H9 (cell line): Measurements from ENCODE around the gene USP40. TPM values are rescaled to one million over a fixed set of nuclear protein-coding genes. Genes with fewer than 3 reads are reported as not detected.

Source experiments
- DNase-seq: peaks from one replicate; pipeline ENCODE4 v3.0.0-alpha.2; 2017
- H2AFZ ChIP-seq: one replicate; pipeline ENCODE4 v1.6.1; 2013; ENCODE audit warnings: mild to moderate bottlenecking, low read length, control low read depth, moderate library complexity
- H2AK5ac ChIP-seq: 2 replicates; pipeline ENCODE4 v1.6.1; 2013; ENCODE audit warnings: low read length, control low read depth, mixed read lengths; ENCODE audit not compliant: insufficient read length
- H2BK120ac ChIP-seq: one replicate; pipeline ENCODE4 v1.6.1; 2013; ENCODE audit warnings: low read depth, mild to moderate bottlenecking, low read length, control low read depth, inconsistent platforms; ENCODE audit not compliant: poor library complexity, severe bottlenecking
- H2BK12ac ChIP-seq: 2 replicates; pipeline ENCODE4 v1.6.1; 2013; ENCODE audit warnings: low read length, control low read depth, mixed read lengths, low read depth; ENCODE audit not compliant: insufficient read length
- H2BK15ac ChIP-seq: 2 replicates; pipeline ENCODE4 v1.6.1; 2013; ENCODE audit warnings: low read depth, low read length, control low read depth
- H2BK20ac ChIP-seq: one replicate; pipeline ENCODE4 v1.6.1; 2013; ENCODE audit warnings: low read depth, mild to moderate bottlenecking, low read length, control low read depth, inconsistent platforms; ENCODE audit not compliant: poor library complexity, severe bottlenecking
- H2BK5ac ChIP-seq: 2 replicates; pipeline ENCODE4 v1.6.1; 2013; ENCODE audit warnings: low read length, control low read depth, mixed read lengths; ENCODE audit not compliant: insufficient read length
- H3K14ac ChIP-seq: 2 replicates; pipeline ENCODE4 v1.6.1; 2013; ENCODE audit warnings: low read length, control low read depth; ENCODE audit not compliant: insufficient read depth
- H3K18ac ChIP-seq: 2 replicates; pipeline ENCODE4 v1.6.1; 2013; ENCODE audit warnings: low read depth, mild to moderate bottlenecking, mixed read lengths, low read length, control low read depth; ENCODE audit not compliant: insufficient read length
- H3K23ac ChIP-seq: 2 replicates; pipeline ENCODE4 v1.6.1; 2013; ENCODE audit warnings: low read length, control low read depth, mixed read lengths, low read depth; ENCODE audit not compliant: insufficient read length
- H3K23me2 ChIP-seq: 2 replicates; pipeline ENCODE4 v1.6.1; 2013; ENCODE audit warnings: low read depth, mild to moderate bottlenecking, mixed read lengths, low read length, control low read depth; ENCODE audit not compliant: insufficient read length, poor library complexity, severe bottlenecking
- H3K27ac ChIP-seq: 2 replicates; pipeline ENCODE4 v1.5.1; 2013; ENCODE audit warnings: low read length, control low read depth, mixed read lengths, low read depth; ENCODE audit not compliant: insufficient read length
- H3K27me3 ChIP-seq: 2 replicates; pipeline ENCODE4 v1.6.1; 2013; ENCODE audit warnings: low read length, control low read depth, inconsistent platforms; ENCODE audit not compliant: insufficient read depth
- H3K4ac ChIP-seq: 2 replicates; pipeline ENCODE4 v1.6.1; 2013; ENCODE audit warnings: low read depth, mild to moderate bottlenecking, control low read depth, inconsistent platforms, low read length, moderate library complexity
- H3K4me1 ChIP-seq: 2 replicates; pipeline ENCODE4 v1.6.1; 2013; ENCODE audit warnings: low read length, control low read depth, inconsistent platforms; ENCODE audit not compliant: insufficient read depth
- H3K4me2 ChIP-seq: 2 replicates; pipeline ENCODE4 v1.6.1; 2013; ENCODE audit warnings: low read length, control low read depth, mixed read lengths; ENCODE audit not compliant: insufficient read length, insufficient read depth
- H3K56ac ChIP-seq: 2 replicates; pipeline ENCODE4 v1.6.1; 2013; ENCODE audit warnings: low read depth, mild to moderate bottlenecking, mixed read lengths, low read length, control low read depth; ENCODE audit not compliant: insufficient read length
- H3K79me1 ChIP-seq: 2 replicates; pipeline ENCODE4 v1.6.1; 2013; ENCODE audit warnings: low read depth, mild to moderate bottlenecking, moderate library complexity, low read length, control low read depth, inconsistent platforms; ENCODE audit not compliant: insufficient read depth, poor library complexity, severe bottlenecking
- H3K79me2 ChIP-seq: 2 replicates; pipeline ENCODE4 v1.6.1; 2013; ENCODE audit warnings: low read length, control low read depth, inconsistent platforms; ENCODE audit not compliant: insufficient read depth
- H3K9ac ChIP-seq: 2 replicates; pipeline ENCODE4 v1.6.1; 2013; ENCODE audit warnings: low read length, control low read depth, mixed read lengths; ENCODE audit not compliant: insufficient read length; ENCODE audit errors: extremely low read depth
- H3K9me3 ChIP-seq: one replicate; pipeline ENCODE4 v1.6.1; 2013; ENCODE audit warnings: low read depth, low read length, inconsistent platforms; ENCODE audit not compliant: control insufficient read depth
- H3T11ph ChIP-seq: one replicate; pipeline ENCODE4 v1.6.1; 2013; ENCODE audit warnings: mild to moderate bottlenecking, low read length, control low read depth, inconsistent platforms
- H4K20me1 ChIP-seq: one replicate; pipeline ENCODE4 v1.6.1; 2013; ENCODE audit not compliant: control insufficient read depth, insufficient read length, insufficient read depth
- H4K5ac ChIP-seq: 2 replicates; pipeline ENCODE4 v1.6.1; 2013; ENCODE audit warnings: low read depth, mild to moderate bottlenecking, mixed read lengths, low read length, control low read depth; ENCODE audit not compliant: insufficient read length
- H4K8ac ChIP-seq: replicated peaks from 2 replicates; pipeline ENCODE4 v1.6.1; 2013; ENCODE audit warnings: low read length, control low read depth, mixed read lengths, low read depth; ENCODE audit not compliant: insufficient read length
- H4K91ac ChIP-seq: 2 replicates; pipeline ENCODE4 v1.6.1; 2013; ENCODE audit warnings: low read depth, mild to moderate bottlenecking, moderate library complexity, mixed read lengths, low read length, control low read depth; ENCODE audit not compliant: insufficient read length
- H3K27ac Mint-ChIP-seq, 3 experiments: 2 replicates in 2 of 3; 3 replicates in 1 of 3; pipeline ENCODE4 v1.8.0; 2020 to 2021; ENCODE audit warnings: mixed read lengths in 3 of 3, mild to moderate bottlenecking in 1 of 3, moderate library complexity in 1 of 3
- H3K27me3 Mint-ChIP-seq: 2 replicates; pipeline ENCODE4 v1.8.0; 2021; ENCODE audit warnings: low read depth, mild to moderate bottlenecking, moderate library complexity, mixed read lengths
- H3K36me3 Mint-ChIP-seq, 3 experiments: 2 replicates in 2 of 3; 3 replicates in 1 of 3; pipeline ENCODE4 v1.8.0; 2020 to 2021; ENCODE audit warnings: low read depth in 3 of 3, mixed read lengths in 3 of 3; ENCODE audit not compliant: insufficient read depth in 1 of 3
- H3K4me1 Mint-ChIP-seq, 2 experiments: 2 replicates each; pipeline ENCODE4 v1.8.0; 2020; ENCODE audit warnings: mixed read lengths in 2 of 2
- H3K4me3 Mint-ChIP-seq, 2 experiments: 2 replicates in 1 of 2; 3 replicates in 1 of 2; pipeline ENCODE4 v1.8.0; 2020 to 2021; ENCODE audit warnings: mild to moderate bottlenecking in 2 of 2, mixed read lengths in 2 of 2, moderate library complexity in 1 of 2
- H3K9me3 Mint-ChIP-seq, 2 experiments: 2 replicates in 1 of 2; 3 replicates in 1 of 2; pipeline ENCODE4 v1.8.0; 2020; ENCODE audit warnings: mild to moderate bottlenecking in 2 of 2, mixed read lengths in 2 of 2, moderate library complexity in 1 of 2
- CTCF ChIP-seq: fragments of 200-600 bp; sonication (generic); conservative IDR thresholded peaks from 3 replicates; pipeline ENCODE4 v1.8.0; 2021; ENCODE audit warnings: antibody characterized with exemption, mild to moderate bottlenecking
- total RNA-seq: library from RNA; stranded (reverse); gene quantifications from 2 replicates; pipeline ENCODE4 v1.2.1, GENCODE V29; 2021

USP40 gene
- total RNA-seq, 1 experiment from 2014 or later: 7.5 TPM

DNA sequence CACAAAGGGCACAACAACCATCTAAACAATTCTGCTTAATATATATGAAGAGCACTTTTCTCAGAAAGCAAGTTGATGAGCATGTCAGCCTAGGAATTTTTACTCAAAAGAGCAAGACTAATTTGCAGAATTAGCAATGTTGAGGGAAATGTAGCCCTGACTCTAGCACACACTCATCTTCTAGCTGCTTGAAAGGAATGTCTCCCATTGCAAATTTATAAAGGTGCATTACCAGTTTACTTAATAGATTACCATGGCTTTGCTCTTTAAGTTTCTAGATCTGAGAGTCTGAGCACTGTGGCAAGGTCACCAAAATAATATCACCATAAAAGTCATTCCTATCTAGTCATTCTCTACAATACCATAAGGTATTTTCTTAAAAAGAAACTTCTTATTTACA, 40.8 kb downstream of the USP40 start:
- no peak overlapping the region for H3K27ac Mint-ChIP-seq

More for the DNA sequence above, 40.8 kb downstream of the USP40 start:
- Histone ChIP-seq H3K4me1 (no peaks in the 10 kb centered on the region), H4K5ac (no peak overlapping the region), H3T11ph (no peak overlapping the region), H3K4me2 (no peak overlapping the region), H3K23me2 (no peaks in the 10 kb centered on the region), H2BK5ac (no peak overlapping the region), H3K79me1 (no peaks in the 10 kb centered on the region), H2BK12ac (no peak overlapping the region), H3K18ac (no peak overlapping the region), H4K20me1 (no peaks in the 10 kb centered on the region), H2AFZ (no peak overlapping the region), H3K79me2 (no peaks in the 10 kb centered on the region), H2BK20ac (no peak overlapping the region), H4K8ac (no peak overlapping the region), H2AK5ac (no peak overlapping the region), H3K9ac (no peak overlapping the region), H3K4ac (no peak overlapping the region), H3K23ac (no peak overlapping the region), H2BK15ac (no peak overlapping the region), H3K14ac (no peak overlapping the region), H3K27me3 (no peaks in the 10 kb centered on the region), H3K27ac (no peak overlapping the region), H3K9me3 (no peaks in the 10 kb centered on the region), H4K91ac (no peak overlapping the region), H2BK120ac (no peak overlapping the region), H3K56ac (no peak overlapping the region)
- TF ChIP-seq CTCF: no peak
- Mint-ChIP-seq H3K4me1 (no peaks in the 10 kb centered on the region), H3K36me3 (no peaks in the 10 kb centered on the region), H3K27me3 (no peaks in the 10 kb centered on the region), H3K9me3 (no peaks in the 10 kb centered on the region; a peak in 1 of 5 replicates), H3K4me3 (no peak overlapping the region)
- DNase-seq: no peak
